ENCODE measurements around the gene RPS27.

RPS27 gene

GRCh38 chr1:153990468-153991150 lies at the start of gene RPS27:
Gene RPS27 (plus strand): TSS chr1:153990762. CDS start chr1:153990797, 35 bp downstream.
- peak; percentile 96 for DNase-seq

GRCh38 chr1:153941826-153942725 lies 48.5 kb upstream of the RPS27 start:
- DNase-seq, result no peak

- DNase-seq, result no peak
These were observed 47.6 kb upstream of the RPS27 start for GRCh38 chr1:153942766-153943549.

DNA sequence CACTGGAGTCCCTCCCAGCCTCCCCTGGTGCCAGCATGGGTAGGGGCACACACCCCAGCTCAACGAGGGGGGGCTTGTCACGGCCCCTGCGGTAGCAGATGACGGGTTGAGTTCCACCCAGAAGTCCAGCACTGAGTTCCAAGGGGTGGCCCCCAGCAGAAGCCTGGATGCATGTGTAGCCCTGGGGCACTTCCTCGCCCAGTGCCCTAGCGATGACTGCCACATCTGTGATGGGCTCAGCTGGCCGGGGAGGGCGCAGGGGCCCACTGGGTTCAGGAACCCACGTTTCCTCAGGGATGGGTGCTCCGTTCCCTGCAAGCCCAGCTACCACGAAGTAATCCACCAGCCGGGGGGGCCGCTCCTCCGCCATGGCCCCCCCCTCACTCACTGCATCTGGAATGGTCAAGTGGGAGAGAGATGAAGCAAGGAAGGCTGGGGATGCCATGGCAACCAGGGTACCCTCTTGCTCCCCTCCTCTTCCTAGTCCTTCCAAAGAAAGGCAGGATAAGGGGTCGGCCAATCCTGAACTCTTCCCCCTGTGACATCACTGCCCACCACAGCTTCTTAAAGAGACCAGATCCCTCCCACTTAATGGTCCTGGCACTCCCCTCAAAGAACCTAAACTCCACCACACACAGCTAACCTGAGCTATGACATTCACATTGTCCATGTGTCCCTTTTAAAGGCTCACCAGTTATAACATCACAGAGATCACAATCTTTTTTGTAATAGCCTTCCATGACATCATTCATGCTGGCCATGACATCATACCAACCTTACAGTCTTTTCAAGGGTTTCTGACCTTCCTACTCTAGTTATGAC lies 46.3 kb upstream of the RPS27 start:
- peak; percentile 17 for DNase-seq

- DNase-seq, result no peak
These were observed 45.8 kb upstream of the RPS27 start for GRCh38 chr1:153944827-153945117.

GRCh38 chr1:153945131-153945794 lies 45.3 kb upstream of the RPS27 start:
- peak; percentile 86 for DNase-seq

- DNase-seq, result peak; percentile 93
These were observed 44.6 kb upstream of the RPS27 start for GRCh38 chr1:153945795-153946621.

GRCh38 chr1:153946622-153947241 lies 43.8 kb upstream of the RPS27 start, which contains the start of gene DENND4B:
Gene DENND4B (minus strand): TSS chr1:153946718. CDS start chr1:153944374, 2,344 bp downstream.
- DNase-seq, result peak; percentile 80

- DNase-seq, result no peak
These were observed 39.4 kb upstream of the RPS27 start for GRCh38 chr1:153951183-153951582.

GRCh38 chr1:153951801-153952200 lies 38.8 kb upstream of the RPS27 start:
- no peak for DNase-seq

DNA sequence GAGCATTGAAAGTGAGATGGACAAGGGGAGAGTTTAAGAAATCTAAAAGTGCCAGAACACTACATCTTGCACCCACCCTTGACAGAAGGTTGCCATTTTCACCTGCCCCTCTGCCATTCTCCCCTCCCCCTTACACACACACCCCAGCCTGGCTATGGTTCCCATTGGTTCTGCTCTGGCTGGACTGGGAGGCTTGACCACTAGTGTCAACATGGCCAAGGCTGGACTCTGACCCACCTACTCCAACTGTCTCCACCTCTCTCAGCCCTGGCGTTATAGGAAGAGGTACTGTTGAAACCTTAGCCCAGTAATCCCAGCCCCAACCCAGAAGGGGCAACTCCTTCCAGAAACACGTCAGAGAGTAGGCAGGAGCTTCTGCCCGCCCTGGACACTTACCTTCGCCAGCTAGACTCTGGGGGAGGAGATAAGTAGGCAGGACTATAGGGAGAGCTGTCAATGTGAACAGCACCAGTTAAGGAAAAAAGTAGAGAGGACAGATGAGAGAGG lies 36.6 kb upstream of the RPS27 start:
- DNase-seq, result no peak

GRCh38 chr1:153954826-153955225 lies 35.7 kb upstream of the RPS27 start:
- no peak for DNase-seq

DNA sequence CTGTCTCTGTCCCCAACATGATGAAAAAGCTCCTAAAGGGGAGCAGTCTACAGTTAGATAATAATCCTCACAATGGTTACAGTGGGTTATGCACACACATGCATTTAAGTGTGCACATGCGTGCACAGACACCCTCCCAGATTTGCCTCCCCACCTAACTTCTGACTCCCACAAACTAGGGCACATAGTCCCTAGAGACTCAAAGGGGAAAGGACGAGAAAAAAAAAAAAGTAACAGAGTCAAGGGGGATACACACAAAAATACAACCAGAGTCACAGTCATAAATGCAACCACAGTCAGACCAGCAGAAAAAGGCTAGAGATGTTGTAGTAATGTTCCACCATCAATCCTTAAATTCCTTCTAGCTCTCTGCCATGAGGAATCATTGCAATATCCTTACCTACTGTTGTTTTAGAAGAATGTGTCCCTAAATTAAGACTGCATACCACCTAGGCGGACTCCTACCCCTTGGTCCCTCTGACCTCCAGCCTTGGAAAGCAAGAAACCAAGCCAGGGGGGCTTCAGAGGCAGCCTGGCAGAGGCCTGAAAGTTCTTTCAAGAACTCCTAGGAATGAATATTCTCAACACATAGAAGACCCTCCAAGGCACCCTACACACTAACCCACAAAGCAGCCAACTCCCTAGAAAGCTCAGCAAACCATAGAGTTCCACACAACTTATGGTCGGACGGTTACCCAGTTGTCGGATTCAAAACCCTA lies 33.4 kb upstream of the RPS27 start:
- no peak for DNase-seq

GRCh38 chr1:153957744-153958110 lies 32.8 kb upstream of the RPS27 start:
- peak; percentile 32 for DNase-seq

GRCh38 chr1:153958111-153958960 lies 32.2 kb upstream of the RPS27 start, which contains the start of gene CRTC2:
Gene CRTC2 (minus strand): TSS chr1:153958612. CDS start chr1:153958497, 115 bp downstream.
- DNase-seq, result peak; percentile 97

- DNase-seq, result no peak
These were observed 31.7 kb upstream of the RPS27 start for GRCh38 chr1:153958961-153959260.

- DNase-seq, result no peak
These were observed 31.1 kb upstream of the RPS27 start for GRCh38 chr1:153959454-153959853.

DNA sequence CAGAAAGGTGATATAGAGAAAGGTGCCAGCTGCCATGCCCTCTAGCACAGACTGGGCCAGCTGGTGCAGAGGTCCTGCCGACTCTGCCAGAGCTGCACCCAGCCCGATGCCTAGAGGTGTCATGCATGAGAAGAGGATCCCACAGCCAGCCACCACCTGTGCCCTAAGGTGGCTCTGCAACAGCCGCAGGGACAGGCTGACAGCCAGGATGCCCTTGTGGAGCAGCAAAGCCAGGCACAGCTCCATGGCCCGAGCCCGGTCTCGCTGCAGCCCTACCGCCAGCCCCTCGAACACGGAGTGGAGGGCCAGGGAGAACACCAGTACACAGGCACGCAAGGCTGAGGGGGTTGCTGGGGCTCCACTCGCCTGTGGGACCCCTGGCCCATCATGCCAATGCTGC lies 30.4 kb upstream of the RPS27 start:
- no peak for DNase-seq

- DNase-seq, result no peak
These were observed 29.1 kb upstream of the RPS27 start for GRCh38 chr1:153961421-153961820.

Data from CD4-positive, alpha-beta T cell treated with Interferon gamma for 1 hour (primary cell).